ENCODE data around the gene GK. TPM values are rescaled to one million over a fixed set of nuclear protein-coding genes. Genes with fewer than 3 reads are reported as not detected.
"Not testable (repeated sequence)": the region's sequence is repeated elsewhere in the genome, so short reads cannot be mapped to it uniquely, and the experiment has no call there.

GK gene
- total RNA-seq, 2 donors from 2014 or later = 28.7 to 58.9 TPM

DNA sequence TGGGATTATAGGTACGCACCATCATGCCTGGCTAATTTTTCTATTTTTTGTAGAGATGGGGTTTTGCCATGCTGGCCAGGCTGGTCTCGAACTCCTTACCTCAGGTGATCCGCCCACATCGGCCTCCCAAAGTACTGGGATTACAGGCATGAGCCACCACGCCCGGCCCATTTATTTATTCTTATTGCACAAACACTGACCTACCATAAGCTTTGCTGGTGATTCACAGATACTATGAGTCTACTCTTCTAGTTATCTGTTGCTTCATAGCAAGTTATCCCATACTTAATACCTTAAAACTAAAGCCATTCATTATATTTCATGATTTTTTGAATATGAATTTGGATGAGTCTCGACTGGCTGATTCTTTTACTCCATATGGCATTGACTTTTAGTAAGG, 120.5 kb downstream of the GK start:
- not testable (repeated sequence) for H3K4me3 Mint-ChIP-seq; H3K36me3 Mint-ChIP-seq; H3K9me3 Mint-ChIP-seq; H3K27me3 Mint-ChIP-seq; DNase-seq (ENCODE audit: low spot score); H3K4me1 Mint-ChIP-seq (ENCODE audit: low read depth in 2 of 2); H3K27ac Mint-ChIP-seq; ATAC-seq

DNA sequence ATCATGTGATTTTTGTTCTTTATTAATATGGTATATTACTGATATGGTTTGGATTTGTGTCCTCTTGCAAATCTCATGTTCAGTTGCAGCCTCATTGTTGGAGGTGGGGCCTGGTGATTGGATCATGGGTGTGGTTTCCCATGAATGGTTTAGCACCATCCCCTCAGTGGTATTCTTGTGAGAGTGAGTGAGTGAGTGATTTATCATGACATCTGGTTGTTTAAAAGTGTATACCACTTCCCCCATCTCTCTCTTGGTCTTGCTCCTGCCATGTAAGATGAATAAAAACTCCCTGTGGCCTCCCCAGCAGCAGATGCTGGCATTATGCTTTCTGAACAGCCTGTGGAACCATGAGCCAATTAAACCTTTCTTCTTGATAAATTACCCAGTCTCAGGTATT, 124.4 kb downstream of the GK start:
- H3K4me3 Mint-ChIP-seq = no peak overlapping the region
- no peak for ATAC-seq
- H3K27me3 Mint-ChIP-seq = peaks cover 5 to 19% of the 10 kb centered on the region in 2 donors
- H3K9me3 Mint-ChIP-seq = peaks cover 2% of the 10 kb centered on the region
- DNase-seq (ENCODE audit: low spot score) = no peak
- H3K4me1 Mint-ChIP-seq (ENCODE audit: low read depth in 2 of 2) = peaks cover 0 to 5% of the 10 kb centered on the region in 2 donors
- no peak overlapping the region for H3K27ac Mint-ChIP-seq
- H3K36me3 Mint-ChIP-seq = no peaks in the 10 kb centered on the region

DNA sequence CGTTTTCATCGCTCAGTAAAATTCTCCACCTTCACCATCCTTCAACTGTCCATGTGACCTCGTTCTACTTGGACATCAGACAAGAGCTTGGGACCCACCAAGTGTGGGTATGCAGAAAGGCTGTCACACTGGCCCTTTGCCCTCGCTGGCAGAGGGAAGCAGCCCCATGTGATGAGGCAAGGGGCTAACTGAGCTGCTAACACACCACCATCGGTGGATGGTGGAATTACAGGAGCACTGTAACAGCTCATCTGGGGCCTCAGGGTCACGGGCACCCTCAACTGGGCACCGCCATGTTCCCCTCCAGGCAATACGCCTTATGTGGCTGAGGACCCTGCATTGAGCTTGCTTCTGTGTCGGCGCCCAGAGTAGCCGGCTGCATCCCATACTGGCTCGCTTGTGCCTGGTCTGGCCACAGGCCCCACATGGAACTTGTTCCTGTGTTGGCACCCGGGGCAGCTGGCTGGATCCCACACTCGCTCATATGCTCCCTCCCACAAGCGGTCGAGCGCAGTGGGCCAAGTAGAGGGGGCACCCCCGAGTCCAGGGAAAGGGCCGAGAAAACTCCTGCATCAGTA, 126.3 kb downstream of the GK start:
- H3K36me3 Mint-ChIP-seq = no peaks in the 10 kb centered on the region
- DNase-seq (ENCODE audit: low spot score) (no peak), ATAC-seq (peak in 1 of 2 donors; percentile 40)
- peaks cover 0 to 5% of the 10 kb centered on the region in 2 donors for H3K4me1 Mint-ChIP-seq (ENCODE audit: low read depth in 2 of 2)
- peaks cover 2% of the 10 kb centered on the region for H3K9me3 Mint-ChIP-seq
- H3K27ac Mint-ChIP-seq = no peak overlapping the region
- H3K4me3 Mint-ChIP-seq = no peak overlapping the region
- H3K27me3 Mint-ChIP-seq = peaks cover 5 to 19% of the 10 kb centered on the region in 2 donors

Other genes starting within 250 kb of the GK start
- 1 to 10 TPM; 3.6 to 7.2 TPM for gene TASL, start 75.7 kb upstream of the GK start, total RNA-seq
- gene TAB3, start 235.8 kb downstream of the GK start, total RNA-seq = 10 to 100 TPM; 21.3 to 28.2 TPM

Data from natural killer cell treated with Interleukin-12 subunit alpha and Interleukin-12 subunit beta and Interleukin-15 and Interleukin-18, amount 100 ng/mL, for 72 hours (primary cell).